ENCODE data around the gene HPCAL1. TPM values are rescaled to one million over a fixed set of nuclear protein-coding genes. Genes with fewer than 3 reads are reported as not detected.
"Not testable (repeated sequence)": the region's sequence is repeated elsewhere in the genome, so short reads cannot be mapped to it uniquely, and the experiment has no call there.

Gene HPCAL1
- total and polyA plus RNA-seq, 7 experiments from 2014 or later: 44.9 to 137 (median 89.2) TPM

DNA sequence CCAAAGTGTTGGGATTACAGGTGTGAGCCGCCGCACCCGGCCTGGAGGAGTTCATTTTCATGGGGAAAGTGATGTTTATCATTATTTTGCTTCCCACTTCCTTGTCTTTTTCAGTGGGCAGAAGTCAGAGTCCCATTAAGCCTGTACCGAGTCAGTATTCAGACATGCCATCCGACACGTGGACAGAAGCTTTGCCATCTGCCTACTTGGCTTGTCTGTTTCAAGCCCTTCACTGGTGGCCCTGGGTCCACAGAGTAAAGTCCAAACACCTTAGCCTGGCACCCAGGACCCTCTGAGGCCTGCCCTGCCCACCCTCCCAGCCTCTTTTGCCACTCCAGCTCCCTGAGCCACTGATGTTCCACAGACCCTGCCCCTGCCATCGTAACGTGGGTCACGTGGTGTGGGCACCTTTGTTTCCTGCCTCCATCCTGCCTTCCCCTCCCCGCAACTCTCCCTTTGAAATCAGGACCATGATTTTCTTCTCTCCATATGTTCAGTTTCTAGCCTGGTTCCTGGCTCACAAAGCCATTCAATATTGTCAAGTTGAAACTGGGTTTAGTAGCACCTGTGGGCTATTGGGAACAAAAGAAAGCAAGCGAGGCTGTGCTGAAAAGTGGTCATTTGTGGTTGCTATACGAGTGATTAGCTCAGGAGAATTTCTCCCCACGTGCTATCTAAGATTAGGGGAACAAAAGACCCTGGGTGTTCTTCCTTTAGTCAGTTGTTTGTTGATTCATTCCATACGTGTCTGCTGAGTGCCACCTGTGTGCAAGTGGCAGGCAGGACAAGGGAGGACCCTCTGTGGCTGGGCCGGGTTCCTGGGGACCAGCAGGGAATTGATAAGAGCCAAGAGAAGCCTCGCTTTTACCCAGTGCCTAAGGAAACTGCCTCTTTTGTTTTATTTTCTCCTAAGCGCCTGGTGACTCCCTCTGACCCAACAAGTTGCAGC is 150.5 kb downstream of the HPCAL1 start:
- peaks cover 5 to 8% of the 10 kb centered on the region in 2 donors for H3K4me1 ChIP-seq (ENCODE audit: control insufficient read depth in 2 of 2, insufficient read depth in 2 of 2, low read length in 2 of 2)
- H3K27me3 ChIP-seq (ENCODE audit: control insufficient read depth in 2 of 2, insufficient read depth in 2 of 2, low read length in 2 of 2): no peaks in the 10 kb centered on the region
- Mint-ChIP-seq H3K4me3 (no peak overlapping the region), H3K27me3 (peaks cover 0 to 5% (median 0%) of the 10 kb centered on the region in 5 donors), H3K9me3 (no peaks in the 10 kb centered on the region), H3K27ac (peak overlapping the region in 1 of 9 donors; percentile 65), H3K4me1 (peaks cover 0 to 26% (median 14%) of the 10 kb centered on the region in 7 donors), H3K36me3 (peaks cover 0 to 2% (median 0%) of the 10 kb centered on the region in 5 donors)
- no peaks in the 10 kb centered on the region for H3K9me3 ChIP-seq (ENCODE audit: control insufficient read depth in 2 of 3, low read length in 3 of 3)
- no peaks in the 10 kb centered on the region for H3K36me3 ChIP-seq (ENCODE audit: control insufficient read depth in 2 of 3, insufficient read depth in 3 of 3, low read length in 3 of 3)
- no peak overlapping the region for H3K4me3 ChIP-seq (ENCODE audit: low read length)
- intact Hi-C loops (cut with micrococcal nuclease): no loop called here
- no peak for DNase-seq
- no peak for ATAC-seq
- ChIA-PET POLR2A (no interaction called here), CTCF (no interaction called here)
- H3K27ac ChIP-seq (ENCODE audit: low read depth, low read length): no peak overlapping the region

DNA sequence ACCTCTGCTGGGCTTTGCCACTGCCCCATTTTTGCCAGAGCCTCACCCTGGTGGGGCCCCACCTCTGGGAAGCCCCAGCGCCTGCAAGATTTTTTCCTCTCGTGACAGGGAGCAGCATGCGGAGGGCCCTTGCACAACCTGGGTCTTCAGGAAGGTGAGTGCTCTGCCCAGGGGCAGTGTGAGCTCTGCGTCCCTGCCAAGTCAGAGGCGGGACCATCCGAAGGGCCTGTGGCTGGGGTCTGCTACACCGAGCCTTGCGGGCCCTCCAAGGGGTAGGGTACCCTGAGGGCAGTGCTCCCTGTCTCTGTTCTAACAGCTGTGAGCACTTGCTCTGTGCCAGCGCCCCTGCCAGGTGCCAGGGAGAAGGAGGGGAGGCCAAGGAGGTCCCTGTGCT is 151.2 kb downstream of the HPCAL1 start:
- no peak overlapping the region for H3K4me3 ChIP-seq (ENCODE audit: low read length)
- ChIA-PET CTCF (interaction anchor here (0.6 kb wide), 1 partner anchor 45 kb away, joined by 3 read pairs; no protein-coding TSS in a partner anchor), POLR2A (no interaction called here)
- H3K36me3 ChIP-seq (ENCODE audit: control insufficient read depth in 2 of 3, insufficient read depth in 3 of 3, low read length in 3 of 3): no peaks in the 10 kb centered on the region
- H3K27ac ChIP-seq (ENCODE audit: low read depth, low read length): no peak overlapping the region
- Mint-ChIP-seq H3K27ac (no peak overlapping the region), H3K36me3 (peaks cover 0 to 2% (median 0%) of the 10 kb centered on the region in 5 donors), H3K4me1 (peaks cover 0 to 26% (median 14%) of the 10 kb centered on the region in 7 donors), H3K4me3 (no peak overlapping the region), H3K27me3 (peaks cover 0 to 10% (median 0%) of the 10 kb centered on the region in 5 donors), H3K9me3 (no peaks in the 10 kb centered on the region)
- H3K9me3 ChIP-seq (ENCODE audit: control insufficient read depth in 2 of 3, low read length in 3 of 3): no peaks in the 10 kb centered on the region
- ATAC-seq (no peak), DNase-seq (no peak)
- peaks cover 5% of the 10 kb centered on the region in 2 donors for H3K4me1 ChIP-seq (ENCODE audit: control insufficient read depth in 2 of 2, insufficient read depth in 2 of 2, low read length in 2 of 2)
- H3K27me3 ChIP-seq (ENCODE audit: control insufficient read depth in 2 of 2, insufficient read depth in 2 of 2, low read length in 2 of 2): no peaks in the 10 kb centered on the region
- intact Hi-C loops (cut with micrococcal nuclease): no loop called here

- POLR2A ChIA-PET: no interaction called here
- H3K9me3 Mint-ChIP-seq: no peaks in the 10 kb centered on the region
- no peak for DNase-seq
- Histone ChIP-seq H3K36me3 (ENCODE audit: control insufficient read depth in 2 of 3, insufficient read depth in 3 of 3, low read length in 3 of 3) (no peaks in the 10 kb centered on the region), H3K9me3 (ENCODE audit: control insufficient read depth in 2 of 3, low read length in 3 of 3) (no peaks in the 10 kb centered on the region), H3K27ac (ENCODE audit: low read depth, low read length) (no peak overlapping the region), H3K4me3 (ENCODE audit: low read length) (no peak overlapping the region), H3K4me1 (ENCODE audit: control insufficient read depth in 2 of 2, insufficient read depth in 2 of 2, low read length in 2 of 2) (peaks cover 0 to 4% of the 10 kb centered on the region in 2 donors), H3K27me3 (ENCODE audit: control insufficient read depth in 2 of 2, insufficient read depth in 2 of 2, low read length in 2 of 2) (no peaks in the 10 kb centered on the region)
- no peak overlapping the region for H3K4me3 Mint-ChIP-seq
- CTCF ChIA-PET: interaction anchor here (0.6 kb wide), 1 partner anchor 45 kb away, joined by 3 read pairs; no protein-coding TSS in a partner anchor
- ATAC-seq: no peak
- H3K36me3 Mint-ChIP-seq: peaks cover 0 to 2% (median 0%) of the 10 kb centered on the region in 5 donors
- peaks cover 0 to 20% (median 10%) of the 10 kb centered on the region in 7 donors for H3K4me1 Mint-ChIP-seq
- H3K27me3 Mint-ChIP-seq: peaks cover 0 to 16% (median 0%) of the 10 kb centered on the region in 5 donors
- intact Hi-C loops (cut with micrococcal nuclease): no loop called here
- H3K27ac Mint-ChIP-seq: peak overlapping the region in 1 of 9 donors; percentile 36
These were observed 151.8 kb downstream of the HPCAL1 start for GRCh38 chr2:10454505-10454904.

GRCh38 chr2:10457195-10457594 is 154.5 kb downstream of the HPCAL1 start:
- POLR2A ChIA-PET: interaction anchor here (0.7 to 1.4 kb wide), 2 partner anchors 8 to 9 kb away, joined by 3 to 4 read pairs; partner anchors contain the start of gene ODC1
- H3K27ac ChIP-seq (ENCODE audit: low read depth, low read length); CTCF ChIA-PET; H3K9me3 ChIP-seq (ENCODE audit: control insufficient read depth in 2 of 3, low read length in 3 of 3); H3K36me3 ChIP-seq (ENCODE audit: control insufficient read depth in 2 of 3, insufficient read depth in 3 of 3, low read length in 3 of 3); H3K9me3 Mint-ChIP-seq; H3K4me3 Mint-ChIP-seq; intact Hi-C loops (cut with micrococcal nuclease); H3K4me1 ChIP-seq (ENCODE audit: control insufficient read depth in 2 of 2, insufficient read depth in 2 of 2, low read length in 2 of 2); ATAC-seq; H3K4me1 Mint-ChIP-seq; DNase-seq; H3K4me3 ChIP-seq (ENCODE audit: low read length); H3K27ac Mint-ChIP-seq; H3K36me3 Mint-ChIP-seq; H3K27me3 ChIP-seq (ENCODE audit: control insufficient read depth in 2 of 2, insufficient read depth in 2 of 2, low read length in 2 of 2): not testable (repeated sequence)
- H3K27me3 Mint-ChIP-seq: peaks cover 0 to 33% (median 2%) of the 10 kb centered on the region in 5 donors

- ChIA-PET CTCF (no interaction called here), POLR2A (interaction anchor here (1.4 kb wide), 1 partner anchor 9 kb away, joined by 4 read pairs; no protein-coding TSS in a partner anchor)
- Histone ChIP-seq H3K27ac (ENCODE audit: low read depth, low read length) (no peak overlapping the region), H3K4me3 (ENCODE audit: low read length) (no peak overlapping the region), H3K27me3 (ENCODE audit: control insufficient read depth in 2 of 2, insufficient read depth in 2 of 2, low read length in 2 of 2) (no peaks in the 10 kb centered on the region), H3K36me3 (ENCODE audit: control insufficient read depth in 2 of 3, insufficient read depth in 3 of 3, low read length in 3 of 3) (no peaks in the 10 kb centered on the region), H3K4me1 (ENCODE audit: control insufficient read depth in 2 of 2, insufficient read depth in 2 of 2, low read length in 2 of 2) (no peaks in the 10 kb centered on the region), H3K9me3 (ENCODE audit: control insufficient read depth in 2 of 3, low read length in 3 of 3) (no peaks in the 10 kb centered on the region)
- ATAC-seq (no peak), DNase-seq (no peak)
- Mint-ChIP-seq H3K9me3 (no peaks in the 10 kb centered on the region), H3K27me3 (peaks cover 0 to 36% (median 4%) of the 10 kb centered on the region in 5 donors), H3K27ac (peak overlapping the region in 1 of 9 donors; percentile 20), H3K4me3 (no peak overlapping the region), H3K36me3 (no peaks in the 10 kb centered on the region), H3K4me1 (peaks cover 0 to 6% (median 5%) of the 10 kb centered on the region in 7 donors)
- intact Hi-C loops (cut with micrococcal nuclease): no loop called here
These were observed 155.3 kb downstream of the HPCAL1 start for GRCh38 chr2:10457846-10458598.

DNA sequence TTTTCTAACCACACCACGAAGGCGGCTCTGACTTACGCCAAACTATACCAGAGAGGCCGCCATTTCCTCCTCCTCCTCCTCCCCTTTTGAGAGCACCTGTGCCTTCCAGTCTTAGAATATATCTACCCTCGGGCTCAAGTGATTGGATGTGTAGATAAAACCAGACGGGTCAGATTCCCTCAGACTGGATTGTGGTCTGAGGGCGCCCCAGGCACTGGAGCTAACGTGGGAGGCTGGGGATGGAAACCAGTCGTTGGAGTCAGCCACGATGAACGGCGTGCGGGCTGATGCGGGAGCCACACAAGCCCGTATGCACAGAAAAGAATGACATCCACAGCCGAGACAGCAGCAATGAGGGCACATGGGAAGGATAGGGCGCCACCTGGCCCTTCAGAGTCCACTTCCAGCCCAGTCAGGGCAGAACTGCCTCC is 157.7 kb downstream of the HPCAL1 start:
- H3K27ac Mint-ChIP-seq: no peak overlapping the region
- peaks cover 0 to 38% (median 4%) of the 10 kb centered on the region in 5 donors for H3K27me3 Mint-ChIP-seq
- Histone ChIP-seq H3K27ac (ENCODE audit: low read depth, low read length) (no peak overlapping the region), H3K9me3 (ENCODE audit: control insufficient read depth in 2 of 3, low read length in 3 of 3) (no peaks in the 10 kb centered on the region), H3K27me3 (ENCODE audit: control insufficient read depth in 2 of 2, insufficient read depth in 2 of 2, low read length in 2 of 2) (no peaks in the 10 kb centered on the region), H3K4me3 (ENCODE audit: low read length) (no peak overlapping the region), H3K36me3 (ENCODE audit: control insufficient read depth in 2 of 3, insufficient read depth in 3 of 3, low read length in 3 of 3) (no peaks in the 10 kb centered on the region), H3K4me1 (ENCODE audit: control insufficient read depth in 2 of 2, insufficient read depth in 2 of 2, low read length in 2 of 2) (no peaks in the 10 kb centered on the region)
- ChIA-PET POLR2A (no interaction called here), CTCF (no interaction called here)
- H3K36me3 Mint-ChIP-seq: no peaks in the 10 kb centered on the region
- no peaks in the 10 kb centered on the region for H3K9me3 Mint-ChIP-seq
- H3K4me3 Mint-ChIP-seq: no peak overlapping the region
- DNase-seq (no peak), ATAC-seq (no peak)
- intact Hi-C loops (cut with micrococcal nuclease): no loop called here
- H3K4me1 Mint-ChIP-seq: no peaks in the 10 kb centered on the region
